ENCODE data around the gene SRSF6.

SRSF6 gene

GRCh38 chr20:43459022-43459942, 1.6 kb downstream of the SRSF6 start:
- DNase-seq (ENCODE audit: extremely low spot score) = no peak
- TF ChIP-seq CTBP1 (IDR thresholded peaks at IDR 0.05; ENCODE audit: borderline replicate concordance) (no peak), HDGF (IDR thresholded peaks at IDR 0.05; ENCODE audit: borderline replicate concordance) (no peak), NFRKB (IDR thresholded peaks at IDR 0.05) (no peak), SP1 (IDR thresholded peaks at IDR 0.05) (no peak), BHLHE40 (IDR thresholded peaks at IDR 0.05; ENCODE audit: borderline replicate concordance) (no peak)
- ChIA-PET CTCF (no interaction called here), POLR2A (interaction anchor here (1.1 to 3.4 kb wide), 4 partner anchors 15 to 55 kb away, joined by 4 to 35 read pairs (median 10); no protein-coding TSS in a partner anchor)

- ChIA-PET POLR2A (no interaction called here), CTCF (no interaction called here)
- TF ChIP-seq SUZ12 (IDR thresholded peaks at IDR 0.05) (no peak), ELF4 (IDR thresholded peaks at IDR 0.05) (no peak), FOXA1 (IDR thresholded peaks at IDR 0.05) (no peak), PKNOX1 (IDR thresholded peaks at IDR 0.05) (no peak), HDGF (IDR thresholded peaks at IDR 0.05; ENCODE audit: borderline replicate concordance) (no peak), LEF1 (IDR thresholded peaks at IDR 0.05; ENCODE audit: borderline replicate concordance) (no peak), TARDBP (IDR thresholded peaks at IDR 0.05) (no peak), FOXM1 (IDR thresholded peaks at IDR 0.05; ENCODE audit: borderline replicate concordance) (no peak), ARNT (IDR thresholded peaks at IDR 0.05) (no peak), FOXK2 (IDR thresholded peaks at IDR 0.05) (no peak), BHLHE40 (IDR thresholded peaks at IDR 0.05; ENCODE audit: borderline replicate concordance) (no peak), L3MBTL2 (conservative IDR thresholded peaks at IDR 0.05) (no peak), NFRKB (IDR thresholded peaks at IDR 0.05) (no peak), ZNF384 (IDR thresholded peaks at IDR 0.05) (no peak), SP1 (IDR thresholded peaks at IDR 0.05) (no peak), CTBP1 (IDR thresholded peaks at IDR 0.05; ENCODE audit: borderline replicate concordance) (no peak)
- no peak for DNase-seq (ENCODE audit: extremely low spot score)
Measured at GRCh38 chr20:43460172-43460829, 2.6 kb downstream of the SRSF6 start.

GRCh38 chr20:43460830-43461200, 3.1 kb downstream of the SRSF6 start:
- TF ChIP-seq ARNT (IDR thresholded peaks at IDR 0.05) (no peak), PKNOX1 (IDR thresholded peaks at IDR 0.05) (no peak), SP1 (IDR thresholded peaks at IDR 0.05) (no peak), ZNF384 (IDR thresholded peaks at IDR 0.05) (no peak), ELF4 (IDR thresholded peaks at IDR 0.05) (no peak), FOXM1 (IDR thresholded peaks at IDR 0.05; ENCODE audit: borderline replicate concordance) (no peak), FOXK2 (IDR thresholded peaks at IDR 0.05) (no peak)
- CTCF ChIA-PET = no interaction called here
- POLR2A ChIA-PET = no interaction called here
- no peak for DNase-seq (ENCODE audit: extremely low spot score)

GRCh38 chr20:43461894-43462659, 4.4 kb downstream of the SRSF6 start:
- no peak for DNase-seq (ENCODE audit: extremely low spot score)
- CTCF ChIA-PET = no interaction called here
- no peak for TF ChIP-seq SP1 (IDR thresholded peaks at IDR 0.05)
- no peak for TF ChIP-seq CTBP1 (IDR thresholded peaks at IDR 0.05; ENCODE audit: borderline replicate concordance)
- no peak for TF ChIP-seq HDGF (IDR thresholded peaks at IDR 0.05; ENCODE audit: borderline replicate concordance)
- no peak for TF ChIP-seq FOXK2 (IDR thresholded peaks at IDR 0.05)
- TF ChIP-seq ZNF384 (IDR thresholded peaks at IDR 0.05) = no peak
- TF ChIP-seq FOXM1 (IDR thresholded peaks at IDR 0.05; ENCODE audit: borderline replicate concordance) = no peak
- no peak for TF ChIP-seq SUZ12 (IDR thresholded peaks at IDR 0.05)
- no peak for TF ChIP-seq LEF1 (IDR thresholded peaks at IDR 0.05; ENCODE audit: borderline replicate concordance)
- no peak for TF ChIP-seq TARDBP (IDR thresholded peaks at IDR 0.05)
- no peak for TF ChIP-seq L3MBTL2 (conservative IDR thresholded peaks at IDR 0.05)
- no peak for TF ChIP-seq PKNOX1 (IDR thresholded peaks at IDR 0.05)
- TF ChIP-seq BHLHE40 (IDR thresholded peaks at IDR 0.05; ENCODE audit: borderline replicate concordance) = no peak
- TF ChIP-seq NFRKB (IDR thresholded peaks at IDR 0.05) = no peak
- TF ChIP-seq ELF4 (IDR thresholded peaks at IDR 0.05) = no peak
- no peak for TF ChIP-seq ARNT (IDR thresholded peaks at IDR 0.05)
- TF ChIP-seq FOXA1 (IDR thresholded peaks at IDR 0.05) = no peak
- POLR2A ChIA-PET = no interaction called here

- ChIA-PET CTCF (no interaction called here), POLR2A (no interaction called here)
- no peak for TF ChIP-seq BHLHE40 (IDR thresholded peaks at IDR 0.05; ENCODE audit: borderline replicate concordance)
- TF ChIP-seq SUZ12 (IDR thresholded peaks at IDR 0.05) = no peak
- no peak for TF ChIP-seq ZNF384 (IDR thresholded peaks at IDR 0.05)
- TF ChIP-seq FOXM1 (IDR thresholded peaks at IDR 0.05; ENCODE audit: borderline replicate concordance) = no peak
- TF ChIP-seq PKNOX1 (IDR thresholded peaks at IDR 0.05) = no peak
- no peak for TF ChIP-seq HDGF (IDR thresholded peaks at IDR 0.05; ENCODE audit: borderline replicate concordance)
- no peak for TF ChIP-seq NFRKB (IDR thresholded peaks at IDR 0.05)
- no peak for TF ChIP-seq L3MBTL2 (conservative IDR thresholded peaks at IDR 0.05)
- no peak for TF ChIP-seq LEF1 (IDR thresholded peaks at IDR 0.05; ENCODE audit: borderline replicate concordance)
- TF ChIP-seq SP1 (IDR thresholded peaks at IDR 0.05) = no peak
- DNase-seq (ENCODE audit: extremely low spot score) = no peak
Measured at GRCh38 chr20:43462660-43463526, 5.2 kb downstream of the SRSF6 start.
